Daoy (cell line): ENCODE measurements around the gene PRKAR2B. TPM values are rescaled to one million over a fixed set of nuclear protein-coding genes. Genes with fewer than 3 reads are reported as not detected.
"Not testable (repeated sequence)": the region's sequence is repeated elsewhere in the genome, so short reads cannot be mapped to it uniquely, and the experiment has no call there.

ENCODE experiments used
- DNase-seq: peaks from one replicate; pipeline ENCODE4 v3.0.0-alpha.2; 2015; ENCODE audit warnings: low read depth
- total RNA-seq: library from RNA; depleted of rRNA; stranded (reverse); fragments of >200 nt; shearing (Covaris generic); gene quantifications from 2 replicates; pipeline ENCODE4 v1.2.3, GENCODE V29; 2014

Gene PRKAR2B
- total RNA-seq, 1 experiment from 2014 or later, result 12.3 TPM

DNA sequence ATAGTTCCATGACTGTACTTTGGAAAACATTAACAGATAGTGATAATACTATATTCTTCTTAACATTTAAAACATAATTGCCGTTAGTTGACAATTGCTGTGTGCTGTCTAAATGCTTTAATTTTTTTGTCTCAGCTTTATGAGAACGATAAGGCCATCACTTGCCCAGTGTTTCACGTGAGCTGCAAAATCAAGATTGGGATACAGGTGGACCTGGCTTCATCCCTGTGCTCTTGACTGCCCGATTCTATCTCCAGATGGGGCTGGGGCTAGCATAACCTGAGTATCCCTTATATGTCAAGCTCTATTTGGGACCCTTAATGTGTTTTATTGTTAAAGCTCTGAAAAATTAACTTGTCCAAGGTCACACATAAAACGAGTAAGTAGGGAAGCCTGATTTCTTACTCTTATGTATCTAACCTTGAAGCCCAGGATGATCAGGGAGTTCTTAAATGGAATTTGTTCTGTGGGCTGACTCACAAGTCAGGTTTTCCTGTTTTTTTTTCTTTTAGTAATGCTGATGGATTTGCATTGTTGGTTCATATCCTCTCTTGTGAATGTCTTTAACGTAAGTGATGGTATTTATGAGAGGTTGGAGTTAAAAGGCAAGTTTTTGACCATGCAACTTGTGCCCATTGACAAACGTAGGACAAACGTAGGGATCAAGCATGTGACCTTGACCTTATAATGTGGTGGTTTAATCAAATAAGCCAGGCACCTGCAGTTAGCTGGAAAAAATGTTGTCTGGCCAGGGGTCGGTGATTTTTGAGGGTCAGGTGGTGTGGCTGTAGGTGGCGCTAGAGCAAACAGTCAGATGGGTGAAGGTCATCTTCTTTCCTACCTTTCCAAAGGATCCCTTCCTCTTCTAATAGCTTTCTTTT is 3.6 kb downstream of the PRKAR2B start:
- DNase-seq, result no peak

DNA sequence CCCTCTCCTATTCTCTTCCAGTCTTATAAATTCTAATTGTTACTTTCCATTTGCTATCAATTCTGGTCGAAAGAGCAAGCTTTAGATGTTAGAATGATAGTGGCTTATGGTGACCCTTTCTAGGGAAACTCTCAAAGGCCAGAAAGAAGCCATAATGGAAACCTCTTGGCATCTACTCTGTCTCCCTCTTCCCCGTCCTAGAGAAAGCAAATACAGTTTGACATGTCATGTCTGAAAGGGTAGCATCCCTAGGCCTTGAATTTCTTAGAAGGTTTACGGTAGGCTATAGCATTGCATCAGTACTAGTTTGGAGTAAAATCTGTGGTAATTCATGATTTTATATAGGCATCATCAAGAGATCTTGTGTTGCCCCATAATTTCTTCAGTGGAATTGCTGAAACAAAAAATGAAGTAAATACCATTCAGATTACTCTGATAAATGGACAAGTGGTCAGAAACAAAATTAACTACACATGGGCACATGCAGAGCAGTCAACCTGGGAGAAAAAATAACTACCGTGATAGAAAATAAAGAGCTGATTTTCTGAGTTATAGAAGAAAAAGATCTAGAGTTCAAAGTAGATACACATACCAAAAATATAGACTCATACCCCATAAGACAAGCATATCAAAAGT is 4.4 kb downstream of the PRKAR2B start:
- no peak for DNase-seq

DNA sequence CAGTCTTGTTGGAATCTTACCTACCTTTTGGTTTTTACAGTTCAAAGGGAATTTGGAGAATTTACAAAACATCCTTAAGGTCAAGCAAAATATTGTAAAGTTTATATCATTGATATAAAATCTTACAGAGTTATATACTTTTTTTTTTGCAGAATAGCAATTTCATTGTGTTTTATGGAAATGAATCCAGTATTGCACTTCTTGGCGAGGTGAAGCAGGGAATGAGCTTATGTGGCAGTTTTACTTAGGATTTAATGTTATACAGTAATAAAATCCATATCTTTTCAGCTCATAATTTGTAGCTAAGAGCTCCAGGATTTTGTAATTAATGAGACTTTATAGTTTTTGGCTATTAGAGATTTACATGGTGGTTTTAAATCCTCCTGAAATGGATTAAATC is 5.0 kb downstream of the PRKAR2B start:
- DNase-seq, result no peak

DNA sequence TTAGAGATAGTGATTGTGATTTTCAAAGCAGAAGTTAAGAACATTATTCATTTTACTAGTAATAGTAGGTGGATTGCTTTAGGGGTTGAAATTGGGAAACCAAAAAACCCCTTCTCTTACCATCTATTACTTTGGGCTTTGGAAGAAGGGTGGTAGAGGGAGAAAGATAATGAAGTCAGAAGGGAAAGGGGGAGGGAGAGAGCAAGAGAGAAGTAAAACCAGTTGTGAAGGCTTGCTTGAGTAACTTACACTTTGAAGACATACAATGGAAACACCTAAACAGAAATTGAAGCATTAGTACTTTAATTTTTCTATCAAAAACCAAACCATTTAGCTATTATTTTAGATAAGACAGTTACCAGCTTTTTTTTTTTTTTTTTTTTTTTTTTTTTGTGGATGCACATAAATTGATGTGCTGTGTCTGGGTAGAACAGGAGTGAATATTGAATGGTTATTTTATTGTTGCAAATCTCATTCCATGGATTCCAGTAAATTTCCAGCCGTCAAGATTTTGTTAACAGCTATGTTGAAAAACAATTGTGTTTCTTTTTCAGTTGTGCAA is 5.5 kb downstream of the PRKAR2B start:
- DNase-seq, result no peak

DNA sequence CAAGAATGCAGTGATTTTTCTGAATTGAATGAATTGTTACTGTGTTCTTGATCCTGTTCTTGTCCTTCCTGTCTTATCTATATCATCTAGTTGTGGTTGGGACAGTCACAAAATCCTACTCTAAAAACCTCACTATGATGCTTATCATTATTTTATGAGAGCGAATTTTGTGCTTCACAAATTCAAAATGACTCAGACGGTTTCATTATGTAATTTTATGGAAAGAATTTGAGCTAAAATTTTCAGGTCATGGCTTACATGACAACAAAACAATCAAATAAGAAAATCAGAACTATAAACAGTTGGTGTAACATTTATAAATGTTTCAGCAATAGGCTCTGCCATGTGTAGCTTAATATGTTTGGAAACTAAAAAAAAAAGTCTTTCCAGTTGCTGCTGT is 6.9 kb downstream of the PRKAR2B start:
- no peak for DNase-seq

DNA sequence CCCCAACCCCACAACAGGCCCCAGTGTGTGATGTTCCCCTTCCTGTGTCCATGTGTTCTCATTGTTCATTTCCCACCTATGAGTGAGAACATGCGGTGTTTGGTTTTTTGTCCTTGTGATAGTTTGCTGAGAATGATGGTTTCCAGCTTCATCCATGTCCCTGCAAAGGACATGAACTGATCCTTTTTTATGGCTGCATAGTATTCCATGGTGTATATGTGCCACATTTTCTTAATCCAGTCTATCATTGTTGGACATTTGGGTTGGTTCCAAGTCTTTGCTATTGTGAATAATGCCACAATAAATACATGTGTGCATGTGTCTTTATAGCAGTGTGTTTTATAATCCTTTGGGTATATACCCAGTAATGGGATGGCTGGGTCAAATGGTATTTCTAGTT is 10.5 kb downstream of the PRKAR2B start:
- not testable (repeated sequence) for DNase-seq

DNA sequence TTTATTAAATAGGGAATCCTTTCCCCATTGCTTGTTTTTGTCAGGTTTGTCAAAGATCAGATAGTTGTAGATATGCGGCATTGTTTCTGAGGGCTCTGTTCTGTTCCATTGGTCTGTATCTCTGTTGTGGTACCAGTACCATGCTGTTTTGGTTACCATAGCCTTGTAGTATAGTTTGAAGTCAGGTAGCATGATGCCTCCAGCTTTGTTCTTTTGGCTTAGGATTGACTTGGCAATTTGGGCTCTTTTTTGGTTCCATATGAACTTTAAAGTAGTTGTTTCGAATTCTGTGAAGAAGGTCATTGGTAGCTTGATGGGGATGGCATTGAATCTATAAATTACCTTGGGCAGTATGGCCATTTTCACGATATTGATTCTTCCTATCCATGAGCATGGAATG is 11.6 kb downstream of the PRKAR2B start:
- DNase-seq, result not testable (repeated sequence)

DNA sequence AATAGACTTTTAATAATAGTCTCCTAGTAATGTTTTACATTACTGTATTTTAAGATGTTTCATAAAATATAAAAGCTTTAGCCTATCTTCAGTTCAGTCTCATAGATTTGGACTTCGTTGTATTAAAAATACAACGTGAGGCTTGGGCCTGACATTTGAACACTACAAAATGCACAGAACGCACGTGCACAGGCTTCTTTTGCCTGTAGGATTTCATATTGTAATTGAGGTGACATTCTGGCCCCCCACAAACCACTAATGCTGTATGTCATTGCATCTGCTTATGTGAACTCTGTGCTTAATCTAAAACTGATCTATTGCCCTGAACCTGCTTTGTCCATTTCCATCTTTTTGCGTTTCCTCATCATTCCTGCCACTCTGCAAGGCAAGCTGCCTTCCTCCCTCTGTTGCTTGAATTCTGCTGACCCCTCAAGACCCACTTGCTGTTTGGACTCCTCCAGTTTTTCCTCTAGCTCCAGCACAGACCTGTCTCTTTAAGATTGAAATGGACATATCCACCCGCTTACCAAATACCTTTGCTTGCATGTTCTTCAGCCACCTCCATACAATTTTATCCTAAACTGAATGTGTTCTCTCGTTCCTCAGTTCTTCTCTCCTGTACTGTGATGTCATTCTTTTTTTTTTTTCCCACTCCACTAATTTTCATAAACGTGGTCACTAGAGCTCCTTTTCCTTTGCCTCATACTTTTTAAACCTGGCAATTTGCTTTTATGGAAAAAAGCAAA is 12.4 kb downstream of the PRKAR2B start:
- DNase-seq, result no peak

DNA sequence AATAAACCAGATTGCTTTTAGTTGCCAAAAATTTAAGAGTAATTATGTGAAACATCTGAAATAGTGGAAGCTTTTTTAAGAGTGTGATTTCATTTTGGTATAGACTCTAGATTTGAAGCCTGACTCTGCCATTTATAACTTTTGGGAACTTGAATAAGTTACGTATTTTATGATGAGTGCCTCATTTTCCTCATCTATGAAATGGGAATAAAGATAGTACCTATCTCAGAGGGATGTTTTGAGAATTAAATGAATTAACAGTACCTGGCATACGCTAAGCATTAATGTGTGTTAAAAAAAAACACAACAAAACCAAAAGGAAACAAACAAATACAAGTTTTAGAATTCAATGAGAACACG is 12.9 kb downstream of the PRKAR2B start:
- no peak for DNase-seq

DNA sequence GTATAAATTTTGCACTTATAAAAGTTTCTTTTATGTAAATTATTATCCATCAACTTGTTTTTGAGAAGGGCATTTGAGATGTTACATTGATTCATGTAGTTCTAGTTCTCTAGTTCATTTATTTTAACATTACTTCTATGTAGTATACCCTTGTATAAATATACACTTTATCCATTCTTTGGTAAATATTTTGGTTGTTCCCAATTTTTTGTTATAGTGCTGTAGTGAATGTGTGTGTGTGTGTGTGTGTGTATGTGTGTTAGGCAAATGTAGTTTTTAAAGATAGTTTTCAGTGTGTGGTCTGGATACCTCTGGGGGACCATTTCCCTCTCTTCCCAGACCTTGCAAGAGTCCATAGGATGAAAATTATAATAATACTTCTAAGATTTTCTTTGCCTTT is 15.0 kb downstream of the PRKAR2B start:
- DNase-seq, result no peak

DNA sequence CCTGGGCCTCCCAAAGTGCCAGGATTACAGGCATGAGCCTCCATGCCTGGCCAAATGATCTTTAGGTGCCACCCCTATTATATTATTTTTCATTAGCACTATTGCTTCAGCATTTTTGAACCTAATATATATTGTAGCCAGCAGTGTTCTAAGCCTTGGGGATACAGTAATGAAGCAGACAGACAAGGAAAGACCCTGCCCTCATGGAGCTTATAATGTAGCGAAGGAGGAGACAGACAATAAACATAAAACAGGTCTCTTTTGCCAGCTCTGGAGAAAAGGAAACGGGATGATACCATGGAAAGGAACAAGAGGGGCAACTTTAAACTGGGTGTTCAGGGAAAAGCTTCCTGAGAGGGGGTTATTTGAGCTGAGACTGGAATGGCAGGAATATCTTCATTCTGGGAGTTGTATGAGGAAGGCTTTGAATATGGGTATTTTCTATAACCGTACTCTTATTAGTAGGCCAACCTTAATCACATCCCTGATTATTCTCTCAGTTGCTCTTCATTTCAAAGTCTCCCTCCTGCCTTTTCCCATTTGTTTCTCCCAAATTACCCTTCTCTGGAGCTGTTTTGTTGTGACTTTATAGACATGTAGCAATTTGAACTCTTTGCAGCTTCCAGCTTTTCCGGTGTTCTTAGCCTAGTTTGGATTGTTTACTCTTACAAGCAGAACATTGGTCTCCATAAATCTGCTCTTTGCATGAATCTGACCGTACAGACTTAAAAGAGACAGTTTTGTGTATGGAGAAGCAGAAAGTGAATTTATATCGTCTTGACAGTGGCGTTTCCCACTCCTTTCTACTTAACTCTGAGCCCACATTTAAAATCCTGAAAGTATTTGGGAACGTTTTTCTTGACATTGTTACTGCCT is 19.0 kb downstream of the PRKAR2B start:
- DNase-seq, result no peak

DNA sequence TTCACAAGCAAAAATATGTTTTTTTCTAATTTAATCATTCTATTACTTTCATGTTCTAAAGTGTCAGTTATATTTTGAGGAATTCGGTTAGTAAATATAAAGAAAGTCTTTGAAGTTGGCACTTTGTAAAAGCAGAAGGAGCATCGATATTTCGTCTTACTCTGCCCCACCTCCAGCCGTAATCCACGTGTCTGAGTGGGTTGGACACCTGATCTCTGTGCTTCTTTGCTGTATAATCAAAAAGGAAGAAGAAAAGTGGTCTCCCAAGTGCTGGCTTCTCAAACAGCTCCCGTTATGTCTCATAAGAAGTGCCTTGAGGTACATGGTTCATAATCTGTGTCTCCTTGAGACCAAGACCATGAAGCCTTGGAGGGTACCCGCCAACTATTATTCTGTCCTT is 19.8 kb downstream of the PRKAR2B start:
- DNase-seq, result no peak

DNA sequence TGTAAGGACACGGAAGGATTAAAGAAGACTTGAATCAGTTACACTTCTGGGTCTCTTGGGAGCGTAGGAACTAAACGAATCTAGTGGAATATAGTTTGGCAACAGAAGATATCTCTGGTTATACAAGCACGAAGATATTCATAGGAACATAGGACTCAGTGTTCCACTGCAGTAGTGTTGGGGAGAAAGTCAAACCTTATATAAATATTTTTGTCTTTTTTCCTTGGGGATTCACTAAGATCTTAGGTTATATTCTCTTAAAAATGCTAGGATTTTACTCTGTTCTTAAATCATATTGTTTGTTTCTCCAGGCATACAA is 21.4 kb downstream of the PRKAR2B start:
- DNase-seq, result no peak

DNA sequence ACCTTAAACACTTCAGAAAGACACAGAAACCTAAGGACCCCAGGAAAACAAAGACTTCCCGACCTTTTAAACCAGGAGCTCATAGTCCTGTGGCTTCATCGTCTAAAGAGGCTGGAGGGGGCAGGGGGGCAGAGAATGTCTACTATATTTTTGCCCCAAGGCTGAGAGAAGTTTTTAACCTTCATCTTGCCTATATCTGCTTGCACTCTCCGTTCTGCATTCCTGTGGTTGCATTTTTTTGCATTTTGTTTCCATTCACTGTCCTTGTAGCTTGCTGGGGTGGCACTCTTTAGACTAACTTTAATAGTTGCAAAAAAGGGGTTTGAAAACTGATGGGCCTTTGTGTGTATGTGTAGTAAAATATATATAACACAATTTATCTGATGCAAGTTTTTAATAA is 23.7 kb downstream of the PRKAR2B start:
- no peak for DNase-seq

DNA sequence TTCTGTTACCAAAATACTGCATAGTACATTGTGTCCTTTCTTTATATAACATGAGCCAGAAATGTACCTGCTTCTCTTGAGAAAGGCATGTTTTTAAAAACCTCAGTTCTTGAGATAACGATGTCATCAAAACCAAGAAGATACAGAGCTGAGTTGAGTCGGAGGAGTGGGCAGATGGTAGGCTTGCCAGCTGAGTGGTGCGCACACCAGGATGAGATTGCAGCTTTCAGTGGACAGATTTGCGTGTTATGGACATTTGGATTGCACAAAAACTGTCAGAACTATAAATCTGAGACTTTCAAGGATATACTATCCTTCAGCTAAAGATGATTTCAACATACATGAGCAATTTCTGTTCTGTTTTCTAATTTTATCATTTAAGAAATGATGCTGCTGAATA is 25.0 kb downstream of the PRKAR2B start:
- DNase-seq, result no peak

DNA sequence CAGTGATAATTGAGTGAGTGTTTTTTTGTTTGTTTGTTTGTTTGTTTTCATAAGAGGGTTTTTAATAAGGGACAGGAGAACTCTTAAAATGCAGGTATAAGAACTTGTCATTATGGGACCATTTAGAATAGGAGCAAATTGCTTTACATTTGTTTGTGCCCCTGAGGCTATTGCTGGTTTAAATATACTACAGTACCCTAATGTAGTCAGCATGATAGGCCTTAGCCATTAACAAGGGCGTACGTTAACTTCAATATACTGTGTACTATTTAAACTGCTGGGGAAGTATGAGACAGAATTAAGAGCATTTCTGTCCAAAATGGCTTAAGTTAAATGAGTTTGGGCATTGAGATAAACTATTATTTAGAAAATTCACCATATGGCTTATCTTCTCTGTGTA is 26.2 kb downstream of the PRKAR2B start:
- DNase-seq, result no peak

DNA sequence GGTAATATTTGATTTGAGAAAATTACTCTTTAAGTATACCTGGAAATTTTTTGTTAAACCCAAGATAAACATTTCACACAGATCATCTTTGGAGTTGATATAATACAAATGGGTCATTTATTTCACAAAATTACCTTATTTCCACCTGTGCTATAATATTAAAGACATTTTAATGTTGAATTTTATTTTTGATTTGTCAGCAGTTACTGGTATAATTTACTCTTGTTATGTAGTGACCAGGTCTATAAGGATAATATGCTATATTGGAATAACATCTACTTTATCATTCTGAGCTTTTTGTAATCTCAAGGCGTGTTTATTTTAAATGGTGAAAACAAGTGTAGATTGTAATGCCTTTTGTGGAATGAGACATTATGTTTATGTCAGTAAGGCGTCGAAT is 26.6 kb downstream of the PRKAR2B start:
- no peak for DNase-seq

DNA sequence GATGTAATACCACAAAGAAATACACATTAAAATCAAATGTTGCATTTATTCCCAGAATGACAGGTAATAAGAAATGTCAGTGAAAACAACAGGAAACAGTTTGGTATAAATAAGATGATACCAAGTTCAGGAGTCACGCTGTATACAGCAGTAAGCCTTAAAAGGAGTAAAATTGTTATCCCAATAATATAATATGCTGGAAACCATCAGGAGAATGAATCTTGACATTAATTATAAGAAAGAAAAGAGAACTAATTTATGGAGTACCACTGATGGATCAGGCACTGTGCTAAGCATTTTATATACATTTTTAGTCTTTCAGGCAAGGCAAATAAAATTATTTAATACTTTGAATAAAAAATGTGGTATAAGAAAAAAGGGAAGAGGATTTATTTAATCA is 27.6 kb downstream of the PRKAR2B start:
- DNase-seq, result no peak

DNA sequence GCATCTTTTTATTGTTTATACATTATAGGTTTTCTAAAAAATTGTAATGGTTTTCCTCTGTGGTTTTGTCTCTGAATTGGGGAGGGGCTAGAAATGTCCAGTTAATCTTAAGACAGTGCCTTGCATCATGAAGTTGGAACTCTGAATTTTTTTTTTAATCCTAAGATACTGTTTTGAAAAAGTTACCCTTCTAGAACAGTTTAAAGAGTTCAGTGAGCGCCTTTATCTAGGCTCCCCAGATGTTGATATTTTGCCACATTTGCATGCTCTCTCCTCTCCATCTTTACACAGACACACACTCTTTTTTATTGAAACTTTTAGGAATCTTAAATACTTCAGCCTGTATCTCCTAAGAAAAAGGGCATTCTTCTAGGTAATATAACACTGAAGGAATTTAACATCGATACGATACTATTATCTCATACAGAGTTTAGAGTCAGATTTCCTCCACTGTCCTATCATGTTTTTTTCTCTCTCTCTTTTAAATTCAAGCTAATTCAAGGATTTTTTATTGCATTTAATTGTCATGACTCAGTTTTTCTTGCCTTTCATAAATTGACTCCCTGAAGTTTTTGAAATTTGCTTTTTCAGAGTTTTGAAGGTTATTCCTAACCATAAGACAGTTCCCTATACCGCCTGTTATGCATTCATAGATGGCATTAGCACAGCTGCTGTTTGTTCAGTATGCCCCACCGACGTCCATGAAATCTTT is 31.5 kb downstream of the PRKAR2B start:
- no peak for DNase-seq

DNA sequence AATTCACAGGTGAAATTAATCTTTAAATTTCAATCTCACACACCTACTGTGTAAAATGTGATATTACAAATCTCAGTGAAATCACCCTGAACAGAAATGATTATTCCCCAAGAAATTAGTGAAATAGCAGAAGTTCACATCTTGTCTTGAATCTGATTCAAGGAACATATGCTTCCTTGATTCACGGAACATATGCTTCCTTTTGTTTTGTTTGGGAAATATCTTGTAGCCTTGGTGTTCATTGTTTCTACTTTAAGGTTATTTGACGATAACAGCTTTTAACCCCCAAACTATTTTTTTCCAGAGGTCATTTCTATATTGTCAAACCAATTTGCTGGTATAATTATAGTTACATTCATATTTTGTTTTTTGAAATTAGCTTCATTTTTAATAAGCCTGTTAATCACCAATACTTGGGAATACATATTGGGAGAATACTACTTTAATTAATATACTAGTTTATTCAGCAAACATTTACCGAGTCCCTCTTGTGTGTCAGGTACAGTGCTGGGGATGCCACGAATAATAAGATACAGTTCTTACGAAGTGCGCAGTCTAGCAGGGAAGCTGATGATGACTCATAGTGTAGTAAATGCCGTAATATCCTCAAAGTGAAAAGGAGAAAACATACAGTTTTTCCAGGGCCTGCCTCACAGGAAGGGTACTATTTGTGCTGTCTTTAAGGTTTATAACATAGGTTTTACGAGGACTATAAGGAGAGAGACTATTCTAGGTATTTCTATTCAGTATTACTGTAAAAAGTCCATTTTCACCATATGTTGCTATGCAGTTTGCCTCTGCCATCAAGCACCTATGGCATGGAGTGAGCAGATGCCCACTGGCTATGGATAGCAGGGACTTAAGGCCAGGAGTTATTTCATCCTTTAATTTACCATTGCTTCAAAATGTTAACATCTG is 32.5 kb downstream of the PRKAR2B start:
- DNase-seq, result no peak
